GM18907 (cell line): ENCODE data around the gene MRRF.
A peak's percentile ranks its signal among the peaks of the same experiment; 100 is the strongest.

Experiments
- ATAC-seq: cut with Tn5 transposase; IDR thresholded peaks from one replicate; pipeline ENCODE4 v1.9.1; 2021; ENCODE audit warnings: mild to moderate bottlenecking, moderate library complexity; ENCODE audit not compliant: unreplicated experiment

MRRF gene

DNA sequence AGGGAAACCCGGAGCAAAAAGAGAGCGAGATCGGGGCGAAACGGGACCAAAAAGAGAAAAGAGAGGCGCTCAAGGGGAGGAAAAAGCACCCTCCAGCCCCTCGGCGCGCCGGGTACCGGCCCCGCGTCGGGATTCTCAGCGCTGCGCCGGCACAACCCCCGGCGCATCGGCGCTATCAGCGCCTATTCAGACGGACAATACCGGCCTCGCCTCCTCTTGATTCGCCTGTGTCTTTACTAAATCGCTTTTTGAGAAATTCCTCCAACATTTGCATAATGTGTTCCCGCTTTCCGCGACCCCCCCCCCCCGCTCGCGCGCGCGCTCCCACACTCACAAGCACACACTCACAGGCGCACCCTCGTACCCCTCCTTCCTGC, 36.5 kb upstream of the MRRF start:
- ATAC-seq: no peak

- no peak for ATAC-seq
These were observed 35.9 kb upstream of the MRRF start, which contains the start of gene LHX6 for GRCh38 chr9:122228568-122229484. Gene LHX6, minus strand, starts transcription at chr9:122228957. Its CDS starts 217 bp downstream, at chr9:122228740.

GRCh38 chr9:122229485-122229837, 35.2 kb upstream of the MRRF start:
- ATAC-seq: no peak

- no peak for ATAC-seq
These were observed 31.8 kb upstream of the MRRF start for GRCh38 chr9:122232796-122233306.

DNA sequence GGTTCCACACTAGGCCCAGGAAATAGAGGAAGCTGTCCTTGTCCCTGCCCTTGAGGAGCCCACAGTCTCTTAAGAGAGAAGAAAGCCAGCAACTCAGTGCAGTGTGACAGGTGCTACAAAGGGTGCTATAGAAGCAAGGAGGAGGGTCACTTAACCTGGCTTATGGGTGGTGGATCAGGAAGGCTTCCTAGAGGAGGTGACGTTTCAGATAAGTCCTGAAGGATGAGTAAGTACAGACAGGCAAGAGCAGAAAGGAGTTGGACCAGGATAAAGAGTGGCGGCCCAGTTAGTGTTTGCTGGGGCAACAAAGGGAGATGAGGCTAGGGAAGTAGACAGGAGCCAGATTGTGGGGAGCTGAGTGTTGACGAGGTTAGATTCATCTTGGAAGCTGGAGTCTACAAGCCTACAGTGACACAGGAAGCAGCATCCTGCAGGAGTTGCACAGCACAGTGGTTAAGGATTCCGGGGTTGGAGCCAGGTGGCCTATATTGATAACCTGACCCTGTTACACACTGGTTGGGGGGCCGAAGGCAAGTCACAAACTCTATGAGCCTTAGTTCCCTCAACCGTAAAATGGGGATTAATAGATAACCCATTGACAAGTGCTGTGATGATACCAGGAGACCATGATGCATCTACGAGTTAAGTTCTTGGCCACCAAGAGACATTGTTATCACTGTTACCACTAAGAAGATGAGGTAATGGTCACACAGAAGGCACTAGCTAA, 30.5 kb upstream of the MRRF start:
- ATAC-seq: no peak

GRCh38 chr9:122236681-122237080, 28.0 kb upstream of the MRRF start:
- ATAC-seq: no peak

GRCh38 chr9:122239722-122240121, 25.0 kb upstream of the MRRF start:
- no peak for ATAC-seq

DNA sequence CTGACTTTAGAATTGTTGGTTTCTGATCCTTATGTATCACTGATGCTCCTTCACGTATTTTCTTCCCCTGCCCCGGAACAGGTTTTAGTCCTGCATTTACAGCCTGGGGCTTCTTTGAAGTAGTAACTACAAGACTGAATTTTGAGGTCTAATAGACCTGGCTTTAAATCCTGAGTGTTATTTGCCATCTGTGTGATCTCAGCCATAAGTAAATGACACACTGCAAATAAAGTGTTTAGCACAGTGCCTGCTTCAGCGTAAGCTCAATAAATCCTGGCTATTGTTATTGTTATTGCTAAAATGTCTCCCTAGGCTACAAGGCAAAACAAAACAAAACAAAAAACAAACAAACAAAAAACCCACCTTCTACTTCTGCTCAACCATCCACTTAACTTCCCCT, 20.3 kb upstream of the MRRF start:
- no peak for ATAC-seq

DNA sequence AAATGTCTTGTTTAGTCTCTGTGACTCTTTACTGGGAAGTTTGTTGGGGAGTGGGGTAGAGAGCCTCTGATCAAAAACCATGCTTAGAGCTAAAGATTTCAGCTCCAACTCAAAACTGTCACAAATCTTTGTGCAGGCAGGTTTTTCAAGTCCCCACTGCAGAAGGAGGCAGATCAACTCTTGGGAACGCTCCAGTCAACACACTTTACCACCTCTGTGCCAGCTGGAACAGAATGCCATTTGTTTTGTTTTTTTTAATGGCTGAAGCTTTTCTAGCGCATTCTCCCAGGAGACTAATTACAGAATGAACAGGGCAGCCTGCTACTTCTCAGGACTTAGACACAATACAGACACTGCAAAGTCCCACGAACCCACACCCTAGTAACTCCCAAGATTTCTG, 18.0 kb upstream of the MRRF start:
- ATAC-seq: no peak

- no peak for ATAC-seq
These were observed 16.2 kb upstream of the MRRF start for GRCh38 chr9:122248448-122248865.

DNA sequence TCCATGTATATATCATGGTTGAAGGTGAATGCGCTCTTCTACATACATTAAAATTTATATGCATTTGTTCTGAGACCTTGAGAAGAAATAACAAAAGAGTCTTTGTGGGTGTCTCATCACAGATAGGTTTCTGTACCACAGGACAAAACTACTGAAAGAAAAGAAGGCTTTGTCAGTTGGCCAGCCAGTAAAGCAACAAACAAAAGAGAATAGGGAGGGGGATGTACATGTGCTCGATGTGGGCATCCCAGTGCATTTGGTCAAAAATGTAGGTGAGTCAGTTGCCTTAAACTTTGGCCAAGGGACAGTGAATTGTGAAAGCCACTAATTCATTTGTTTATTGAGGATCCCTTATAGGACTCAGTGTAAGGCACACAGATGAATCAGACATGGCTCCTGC, 13.3 kb upstream of the MRRF start:
- ATAC-seq: no peak

DNA sequence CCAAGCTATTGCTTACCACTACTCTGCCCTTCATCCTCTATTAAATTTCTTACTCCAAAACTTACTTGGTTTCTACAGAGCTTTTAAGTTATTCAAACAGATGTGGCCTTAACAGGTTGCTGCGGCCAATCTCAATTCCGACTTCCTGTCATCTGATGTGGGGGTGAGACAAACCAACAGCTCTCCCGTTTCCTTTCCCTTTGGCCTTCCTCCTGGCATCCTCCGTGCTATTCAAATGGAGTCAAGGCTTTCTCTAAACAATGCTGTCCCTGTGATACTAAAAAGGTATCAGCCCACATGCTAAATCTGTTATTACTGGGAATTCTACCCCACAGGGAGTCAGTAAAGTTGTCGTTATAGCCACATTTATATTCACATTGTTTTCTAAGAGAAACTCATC, 11.9 kb upstream of the MRRF start:
- no peak for ATAC-seq

GRCh38 chr9:122254761-122255160, 9.9 kb upstream of the MRRF start:
- ATAC-seq: no peak

DNA sequence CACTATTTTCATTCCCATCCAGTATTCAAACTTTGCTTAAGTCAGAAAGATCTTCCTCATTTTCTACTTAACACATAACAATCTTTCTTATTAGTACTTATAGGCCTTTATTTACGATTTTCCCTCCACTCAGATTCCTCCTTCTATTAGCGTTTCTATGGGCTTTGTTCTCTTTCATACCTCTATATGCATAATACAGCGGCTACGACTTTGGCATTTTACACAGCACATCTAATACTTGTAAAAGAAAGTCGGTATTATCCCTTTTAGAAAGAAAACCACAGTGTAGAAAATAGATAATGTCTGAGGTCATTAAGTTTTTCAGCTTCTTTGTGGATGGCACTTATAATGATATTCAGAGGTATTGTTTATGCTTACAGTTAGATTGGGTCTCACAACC, 8.5 kb upstream of the MRRF start:
- no peak for ATAC-seq

DNA sequence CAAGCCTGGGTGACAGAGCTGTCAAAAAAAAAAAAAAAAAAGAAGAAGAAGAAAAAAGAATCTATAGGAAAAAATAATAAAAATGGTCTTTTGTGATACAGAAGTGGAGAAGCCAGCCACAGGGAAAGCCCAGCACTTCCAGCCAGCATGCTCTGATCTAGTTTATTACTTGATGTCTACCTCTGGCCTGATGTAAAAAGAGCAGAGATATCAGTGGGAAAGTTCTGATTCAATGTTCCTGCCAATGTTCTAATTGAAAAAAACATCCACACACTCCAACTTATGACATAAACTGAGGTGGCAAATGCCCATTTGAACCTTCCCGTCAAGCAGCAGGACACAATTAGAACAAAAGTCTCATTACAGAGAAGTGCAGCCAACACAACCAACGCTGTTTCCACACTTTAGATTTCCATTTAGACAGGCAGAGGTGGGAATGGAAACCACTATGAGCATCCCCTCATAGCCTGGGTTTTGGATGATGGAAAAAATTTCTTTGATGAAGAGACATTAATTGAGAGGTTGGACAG, 5.7 kb upstream of the MRRF start:
- no peak for ATAC-seq

GRCh38 chr9:122261469-122261881, 3.2 kb upstream of the MRRF start:
- no peak for ATAC-seq

DNA sequence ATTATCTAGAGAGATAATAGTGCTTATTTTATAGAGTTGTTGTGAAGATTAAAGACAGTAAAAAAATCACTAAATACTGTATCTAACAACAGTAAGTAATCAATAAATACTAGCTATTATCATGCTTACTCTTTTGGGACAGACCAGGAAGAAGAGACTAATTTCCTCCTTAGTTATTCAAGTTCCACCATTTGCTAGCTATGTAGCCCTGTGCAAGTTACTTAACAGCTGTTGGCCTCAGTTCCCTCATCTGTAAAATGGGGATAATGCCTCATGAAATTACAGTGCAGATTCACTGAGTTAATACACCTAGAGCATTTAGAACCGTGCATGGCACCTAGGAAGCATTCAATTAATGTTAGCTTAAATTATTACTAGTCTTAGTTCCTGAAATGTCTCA, 2.6 kb upstream of the MRRF start:
- ATAC-seq: no peak

GRCh38 chr9:122263699-122264349, 858 bp upstream of the MRRF start:
- no peak for ATAC-seq

GRCh38 chr9:122265149-122265915, 650 bp downstream of the MRRF start:
- peak; percentile 43 for ATAC-seq

DNA sequence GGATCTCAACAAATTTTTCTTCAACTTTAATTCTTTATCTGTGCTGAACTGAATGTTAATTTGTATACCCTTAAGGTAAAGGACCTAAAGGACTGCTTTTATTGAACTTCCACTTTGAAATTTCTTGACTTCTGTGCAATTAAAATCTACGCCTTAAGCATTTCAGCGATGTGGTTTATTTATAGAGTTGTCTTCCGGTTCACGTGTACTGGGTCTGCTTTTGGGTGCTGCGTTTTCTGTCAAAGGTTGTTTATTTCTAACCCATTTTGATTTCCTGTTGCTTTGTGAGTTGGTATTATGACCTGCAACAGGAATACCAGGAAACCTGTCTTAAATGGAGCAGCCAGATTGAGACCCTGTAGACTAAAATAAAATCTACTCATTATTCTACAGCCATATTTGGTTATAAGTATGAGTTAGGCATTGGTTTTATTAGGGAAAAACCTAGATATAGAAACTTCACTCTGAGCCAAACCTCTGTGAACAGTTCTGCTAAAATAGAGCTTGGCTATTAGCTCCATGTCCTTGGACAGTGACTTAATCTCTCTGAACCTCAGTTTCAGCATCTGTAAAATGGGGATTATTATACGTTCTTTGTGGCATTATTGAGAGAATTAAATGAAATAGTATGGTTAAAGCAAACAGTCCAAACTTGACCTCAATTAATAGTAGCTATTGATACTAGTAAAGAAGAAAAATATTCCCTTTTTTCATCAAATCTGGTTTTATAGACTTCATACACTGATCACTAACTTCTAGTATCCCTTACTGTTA, 3.5 kb downstream of the MRRF start:
- no peak for ATAC-seq
